Measurements from ENCODE around the gene JPH3.

GRCh38 chr16:87584271-87584670 lies 18.0 kb upstream of the JPH3 start:
- TF ChIP-seq, protein P1, sequence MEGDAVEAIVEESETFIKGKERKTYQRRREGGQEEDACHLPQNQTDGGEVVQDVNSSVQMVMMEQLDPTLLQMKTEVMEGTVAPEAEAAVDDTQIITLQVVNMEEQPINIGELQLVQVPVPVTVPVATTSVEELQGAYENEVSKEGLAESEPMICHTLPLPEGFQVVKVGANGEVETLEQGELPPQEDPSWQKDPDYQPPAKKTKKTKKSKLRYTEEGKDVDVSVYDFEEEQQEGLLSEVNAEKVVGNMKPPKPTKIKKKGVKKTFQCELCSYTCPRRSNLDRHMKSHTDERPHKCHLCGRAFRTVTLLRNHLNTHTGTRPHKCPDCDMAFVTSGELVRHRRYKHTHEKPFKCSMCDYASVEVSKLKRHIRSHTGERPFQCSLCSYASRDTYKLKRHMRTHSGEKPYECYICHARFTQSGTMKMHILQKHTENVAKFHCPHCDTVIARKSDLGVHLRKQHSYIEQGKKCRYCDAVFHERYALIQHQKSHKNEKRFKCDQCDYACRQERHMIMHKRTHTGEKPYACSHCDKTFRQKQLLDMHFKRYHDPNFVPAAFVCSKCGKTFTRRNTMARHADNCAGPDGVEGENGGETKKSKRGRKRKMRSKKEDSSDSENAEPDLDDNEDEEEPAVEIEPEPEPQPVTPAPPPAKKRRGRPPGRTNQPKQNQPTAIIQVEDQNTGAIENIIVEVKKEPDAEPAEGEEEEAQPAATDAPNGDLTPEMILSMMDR (IDR thresholded peaks at IDR 0.05 in 8 of 11, conservative IDR thresholded peaks at IDR 0.05 in 3 of 11) = no peak
- TF ChIP-seq POLR2A (IDR thresholded peaks at IDR 0.05) (no peak), POLR2AphosphoS5 (IDR thresholded peaks at IDR 0.05) (no peak)
